Loucy (cell line): ENCODE results near the gene CAGE1.
"Not testable (repeated sequence)": the region's sequence is repeated elsewhere in the genome, so short reads cannot be mapped to it uniquely, and the experiment has no call there.

Experiments used
- CTCF ChIP-seq: fragments of 200-600 bp; sonication (generic); conservative IDR thresholded peaks from 2 replicates; pipeline ENCODE4 v1.5.1; 2014; ENCODE audit warnings: mild to moderate bottlenecking, antibody characterized with exemption, low read length
- EZH2phosphoT487 ChIP-seq: fragments of 200-600 bp; IDR thresholded peaks from 2 replicates; pipeline ENCODE4 v1.6.1; 2018; ENCODE audit warnings: antibody characterized with exemption, mild to moderate bottlenecking, moderate library complexity, borderline replicate concordance

GRCh38 chr6:7351916-7352315 is 37.6 kb downstream of the CAGE1 start:
- TF ChIP-seq EZH2phosphoT487, CTCF: not testable (repeated sequence)
